GM18867 (cell line): ENCODE results near the gene NPR1.
"Not testable (repeated sequence)": the region's sequence is repeated elsewhere in the genome, so short reads cannot be mapped to it uniquely, and the experiment has no call there.

Source experiments
- ATAC-seq: cut with Tn5 transposase; IDR thresholded peaks from one replicate; pipeline ENCODE4 v1.9.1; 2021; ENCODE audit warnings: mild to moderate bottlenecking, moderate library complexity; ENCODE audit not compliant: unreplicated experiment

The NPR1 gene

GRCh38 chr1:153716211-153716610, 37.7 kb downstream of the NPR1 start:
- not testable (repeated sequence) for ATAC-seq

DNA sequence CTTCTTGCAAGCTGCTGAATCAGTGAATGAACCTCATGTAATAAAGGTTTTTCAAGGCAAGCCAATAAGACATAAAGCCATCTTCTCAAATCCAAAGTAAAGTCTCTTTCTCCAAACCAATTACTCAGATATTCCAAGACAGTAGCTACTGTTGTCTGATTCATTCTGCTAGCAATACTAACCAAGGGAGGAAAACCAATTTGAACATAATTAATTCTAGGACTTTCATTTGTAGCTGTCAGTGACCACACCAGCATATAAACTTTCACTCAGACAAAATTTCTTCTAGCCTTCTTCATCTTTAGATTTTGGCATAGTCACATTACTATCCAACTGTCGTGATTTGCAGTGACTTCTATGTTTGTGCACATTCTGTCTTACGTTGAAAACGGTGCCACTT, 38.8 kb downstream of the NPR1 start:
- ATAC-seq = no peak

DNA sequence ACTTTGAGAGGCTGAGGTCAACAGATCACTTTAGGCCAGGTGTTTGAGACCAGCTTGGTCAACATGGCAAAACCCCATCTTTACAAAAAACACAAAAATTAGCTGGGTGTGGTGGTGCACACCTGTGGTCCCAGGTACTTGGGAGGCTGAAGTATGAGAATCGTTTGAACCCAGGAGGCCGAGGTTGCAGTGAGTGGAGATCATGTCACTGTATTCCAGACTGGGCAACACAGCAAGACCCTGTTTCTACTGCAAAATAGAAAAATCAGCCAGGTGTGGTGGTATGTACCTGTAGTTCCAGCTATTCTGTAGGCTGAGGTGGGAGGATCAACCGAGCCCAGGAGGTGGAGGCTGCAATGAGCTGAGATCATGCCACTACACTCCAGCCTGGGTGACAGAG, 45.2 kb downstream of the NPR1 start:
- no peak for ATAC-seq

DNA sequence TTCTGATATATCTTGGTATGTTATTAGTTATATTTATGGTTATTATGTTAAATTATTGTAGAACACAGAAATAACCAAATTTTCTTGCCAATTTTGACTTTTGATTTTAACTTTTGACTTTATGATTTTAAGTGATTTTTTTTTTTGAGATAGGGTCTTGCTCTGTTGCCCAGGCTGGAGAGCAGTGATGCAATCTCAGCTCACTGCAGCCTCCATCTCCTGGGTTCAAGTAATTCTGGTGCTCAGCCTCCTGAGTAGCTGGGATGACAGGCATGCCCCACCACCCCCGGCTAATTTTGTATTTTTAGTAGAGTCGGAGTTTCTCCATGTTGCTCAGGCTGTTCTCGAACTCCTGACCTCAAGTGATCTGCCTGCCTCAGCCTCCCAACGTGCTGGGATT, 46.1 kb downstream of the NPR1 start:
- ATAC-seq = not testable (repeated sequence)

DNA sequence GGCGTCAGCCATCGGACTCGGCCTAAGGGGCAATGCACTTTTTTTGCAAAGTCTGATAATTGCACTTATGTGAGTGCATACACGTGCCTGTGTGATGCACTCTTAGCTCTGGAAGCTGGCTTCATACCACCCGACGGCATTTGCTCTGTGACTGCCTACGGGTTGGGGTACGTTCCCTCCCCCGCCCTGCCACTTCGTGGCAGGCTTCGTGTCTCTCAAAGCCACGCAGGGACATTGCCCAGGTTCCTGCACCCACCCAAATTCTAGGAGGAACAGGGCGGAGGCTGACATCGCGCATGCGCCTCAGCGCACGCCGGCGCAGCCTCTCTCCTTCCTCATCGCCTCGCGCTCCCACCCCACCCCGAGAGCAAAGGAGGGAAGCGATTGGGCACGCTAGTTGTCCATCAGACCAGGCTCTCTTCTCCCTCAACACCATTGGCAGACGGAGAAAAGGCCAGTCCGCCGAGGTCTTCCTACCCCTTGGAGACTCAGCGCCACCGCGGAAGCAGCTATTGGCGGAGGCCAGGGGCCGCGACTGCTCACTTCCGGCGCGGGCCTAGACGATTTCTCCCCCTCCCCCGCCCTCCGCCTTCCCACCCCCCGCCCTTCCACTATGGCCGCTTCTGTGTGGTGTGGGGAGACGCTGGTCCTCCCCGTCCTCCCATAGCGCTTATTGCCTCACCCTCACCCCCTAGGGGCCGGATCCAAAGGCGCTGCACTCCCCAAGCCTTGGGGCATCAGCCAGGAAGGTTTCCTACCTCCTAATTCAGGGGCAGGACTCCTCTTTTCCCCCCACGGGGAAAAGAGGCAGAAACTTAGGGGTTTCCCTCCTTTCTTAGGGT, 49.2 kb downstream of the NPR1 start, which contains the start of gene INTS3:
INTS3 (plus strand) TSS at position 588 of the 842 bp plus-strand sequence. CDS start 585 bp downstream, outside the sequence.
- peak; percentile 97 for ATAC-seq

DNA sequence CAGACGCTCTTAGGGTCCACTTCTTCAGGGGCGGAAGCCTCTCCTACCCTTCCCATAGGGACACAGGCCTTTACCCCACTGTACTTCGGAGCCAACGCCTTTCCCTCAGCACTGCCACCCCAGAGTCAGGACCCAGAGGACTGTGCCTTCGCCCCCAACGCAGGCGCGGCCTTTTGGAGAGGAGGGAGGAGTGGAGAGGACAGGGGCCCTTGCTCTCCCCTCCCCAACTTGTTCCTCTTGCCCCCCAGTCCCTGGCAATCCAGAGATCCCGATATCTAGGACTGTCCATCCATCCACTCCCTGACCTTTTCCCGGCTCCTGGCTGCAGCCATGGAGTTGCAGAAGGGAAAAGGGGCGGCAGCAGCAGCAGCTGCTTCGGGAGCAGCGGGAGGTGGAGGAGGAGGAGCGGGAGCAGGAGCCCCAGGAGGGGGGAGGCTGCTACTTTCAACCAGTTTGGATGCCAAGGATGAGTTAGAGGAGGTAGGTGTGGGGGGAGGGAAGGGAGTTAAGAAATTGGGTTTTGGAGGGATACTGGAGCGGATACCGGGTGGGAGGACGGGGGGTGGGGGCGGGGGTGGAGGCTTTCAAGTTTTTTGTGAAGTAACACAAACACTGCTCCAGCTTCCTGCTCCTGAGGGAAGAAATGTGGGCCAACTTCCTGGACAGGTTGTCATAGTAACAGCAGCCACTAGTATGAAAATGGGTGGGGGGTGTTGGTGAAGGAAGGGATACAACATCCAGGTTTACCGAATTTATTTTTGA, 50.0 kb downstream of the NPR1 start:
- ATAC-seq = no peak

- ATAC-seq = no peak
Observed at GRCh38 chr1:153730468-153730988, 52.0 kb downstream of the NPR1 start.

DNA sequence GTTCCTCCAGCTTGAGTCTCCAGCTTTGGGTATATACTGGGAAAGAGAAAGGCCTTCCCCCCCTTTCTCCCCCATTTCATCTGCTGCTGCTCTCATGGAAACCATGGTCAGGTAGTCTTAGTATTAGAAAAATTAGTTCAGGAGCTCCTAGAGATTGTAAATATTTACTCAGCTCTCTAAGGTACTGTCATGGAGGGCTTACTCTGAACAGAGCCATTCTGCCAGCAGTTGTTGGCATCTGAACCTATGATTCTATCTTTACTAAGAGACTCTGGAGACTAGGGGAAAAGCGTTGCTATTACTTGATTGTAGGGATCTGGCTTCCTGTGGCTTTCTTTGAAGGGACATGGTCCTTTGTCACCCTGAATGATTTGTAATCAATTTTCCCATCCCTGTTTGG, 55.5 kb downstream of the NPR1 start:
- ATAC-seq = no peak

DNA sequence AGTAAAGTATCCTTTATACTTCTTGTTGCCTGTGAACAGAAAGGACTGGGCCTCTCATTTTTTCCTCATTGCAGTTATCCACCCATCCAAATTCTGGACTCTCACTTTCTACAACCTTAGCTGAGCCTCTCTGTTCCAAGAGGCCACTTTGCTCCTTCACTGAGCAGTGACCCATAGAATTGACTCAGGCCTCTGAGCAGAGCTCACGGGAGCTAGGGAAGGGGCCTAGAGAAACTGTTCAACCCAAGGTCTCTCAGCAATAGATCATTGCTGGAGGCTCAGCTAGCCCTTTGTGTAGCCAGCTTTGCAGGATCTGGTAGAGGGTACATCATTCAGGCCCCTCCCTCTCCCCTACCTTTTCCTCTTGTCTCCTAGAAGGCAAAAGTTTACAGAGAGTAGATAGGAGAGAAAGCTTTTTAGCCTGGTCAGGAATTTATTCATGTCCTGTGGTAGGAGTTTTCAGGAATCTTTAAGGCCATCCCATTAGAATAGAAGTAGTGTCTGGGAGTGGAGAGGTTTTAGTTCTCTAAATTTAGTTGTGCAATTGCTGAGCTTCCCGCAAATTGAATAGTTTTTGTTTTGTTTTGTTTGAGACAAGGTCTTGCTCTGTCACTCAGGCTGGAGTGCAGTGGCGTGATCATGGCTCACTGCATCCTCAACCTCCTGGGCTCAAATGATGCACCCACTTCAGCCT, 56.1 kb downstream of the NPR1 start:
- ATAC-seq = no peak

DNA sequence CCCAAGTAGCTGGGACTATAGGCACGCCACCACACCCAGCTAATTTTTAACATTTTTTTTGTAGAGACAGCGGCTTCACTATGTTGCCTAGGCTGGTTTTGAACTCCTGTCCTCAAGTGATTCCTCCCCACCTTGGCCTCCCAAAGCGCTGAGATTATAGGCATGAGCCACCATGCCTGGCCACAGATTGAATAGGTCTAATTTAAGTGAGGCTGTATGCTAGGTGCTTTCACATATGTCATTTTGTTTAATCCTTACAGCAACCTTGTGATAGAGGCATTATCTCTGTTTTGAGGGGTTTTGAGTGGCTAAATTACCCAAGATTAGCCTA, 56.6 kb downstream of the NPR1 start:
- ATAC-seq = no peak

- ATAC-seq = no peak
Observed at GRCh38 chr1:153741986-153742385, 63.5 kb downstream of the NPR1 start.

GRCh38 chr1:153742411-153743142, 64.1 kb downstream of the NPR1 start:
- ATAC-seq = peak; percentile 60
